ENCODE measurements around the gene TMUB2.

Gene TMUB2

DNA sequence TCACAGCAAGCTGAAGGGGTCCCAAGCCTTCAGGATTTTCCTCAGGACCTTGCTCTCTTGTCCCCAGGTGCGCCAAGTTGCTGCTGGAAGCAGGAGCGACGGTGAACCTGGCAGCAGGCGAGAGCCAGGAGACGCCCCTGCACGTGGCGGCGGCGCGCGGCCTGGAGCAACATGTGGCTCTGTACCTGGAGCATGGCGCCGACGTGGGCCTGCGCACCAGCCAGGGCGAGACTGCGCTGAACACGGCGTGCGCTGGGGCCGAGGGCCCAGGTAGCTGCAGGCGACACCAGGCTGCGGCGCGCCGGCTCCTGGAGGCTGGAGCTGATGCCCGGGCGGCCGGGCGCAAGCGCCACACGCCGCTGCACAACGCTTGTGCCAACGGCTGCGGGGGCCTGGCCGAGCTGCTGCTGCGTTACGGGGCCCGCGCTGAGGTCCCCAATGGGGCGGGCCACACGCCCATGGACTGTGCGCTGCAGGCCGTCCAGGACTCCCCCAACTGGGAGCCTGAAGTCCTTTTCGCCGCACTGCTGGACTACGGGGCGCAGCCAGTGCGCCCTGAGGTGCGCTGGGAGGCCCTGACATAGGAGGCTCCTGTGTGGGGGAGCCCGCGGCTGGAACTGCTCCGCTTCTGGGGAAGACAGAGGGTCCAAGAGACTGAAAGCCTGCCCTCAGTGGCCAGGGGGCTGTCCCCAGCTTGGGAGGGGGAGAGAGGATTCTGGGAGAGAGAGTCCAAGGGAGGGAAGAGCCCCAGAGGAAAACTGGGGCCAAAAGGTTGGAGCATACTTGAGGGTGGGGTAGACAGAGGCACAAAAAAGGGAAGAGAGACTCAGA lies 9.9 kb upstream of the TMUB2 start:
- no peak for DNase-seq

DNA sequence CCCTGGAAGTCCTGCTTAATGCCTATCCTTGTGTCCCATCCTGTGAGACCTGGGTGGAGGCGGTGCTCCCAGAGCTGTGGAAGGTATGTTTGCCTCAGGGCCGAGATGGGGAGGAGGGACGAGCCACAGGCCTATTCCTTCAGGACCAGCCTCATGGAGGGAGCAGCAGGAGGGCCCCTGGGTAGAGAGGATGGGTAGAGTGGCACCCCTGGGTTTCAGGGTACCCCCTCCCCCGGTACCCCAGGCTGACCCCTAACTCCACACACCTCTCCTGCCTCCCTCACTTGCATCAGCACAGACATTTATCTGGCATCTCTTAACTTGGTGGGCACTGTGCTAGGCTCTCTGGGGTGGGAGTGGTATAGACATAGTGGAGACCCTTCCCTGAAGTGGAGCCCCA lies 9.1 kb upstream of the TMUB2 start:
- no peak for DNase-seq

DNA sequence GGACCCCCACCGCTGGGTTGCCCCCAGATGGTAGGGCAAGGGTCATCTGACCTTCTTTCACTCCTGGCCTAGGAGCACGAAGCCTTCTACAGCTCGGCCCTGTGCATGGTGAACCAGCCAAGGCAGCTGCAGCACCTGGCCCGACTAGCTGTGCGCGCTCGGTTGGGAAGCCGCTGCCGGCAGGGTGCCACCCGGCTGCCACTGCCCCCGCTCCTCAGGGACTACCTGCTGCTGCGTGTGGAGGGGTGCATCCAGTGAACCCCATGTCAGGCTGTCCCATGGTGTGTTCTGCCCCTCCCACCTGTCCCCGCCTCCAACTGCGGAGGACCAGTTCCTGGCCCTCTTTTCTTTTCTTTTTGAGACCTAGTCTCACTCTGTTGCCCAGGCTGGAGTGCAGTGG lies 8.6 kb upstream of the TMUB2 start:
- no peak for DNase-seq

DNA sequence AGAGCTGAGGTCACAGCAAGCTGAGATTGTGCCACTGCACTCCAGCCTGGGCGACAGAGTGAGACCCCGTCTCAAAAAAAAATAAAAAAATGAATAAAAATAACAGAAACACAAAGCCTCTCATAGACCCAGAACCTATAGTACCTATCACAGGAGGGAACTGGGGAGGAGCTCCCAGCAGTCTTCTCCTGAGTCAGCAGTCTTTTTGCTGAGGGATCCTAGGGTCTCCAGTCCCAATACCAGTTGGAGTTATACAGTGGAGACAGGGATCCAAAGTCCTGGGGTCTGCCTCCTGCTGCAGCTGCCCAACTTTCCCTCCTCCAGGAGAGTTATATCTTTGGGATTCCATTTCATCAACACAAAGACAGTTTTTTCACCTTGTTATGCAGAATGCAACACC lies 3.7 kb upstream of the TMUB2 start:
- no peak for DNase-seq

DNA sequence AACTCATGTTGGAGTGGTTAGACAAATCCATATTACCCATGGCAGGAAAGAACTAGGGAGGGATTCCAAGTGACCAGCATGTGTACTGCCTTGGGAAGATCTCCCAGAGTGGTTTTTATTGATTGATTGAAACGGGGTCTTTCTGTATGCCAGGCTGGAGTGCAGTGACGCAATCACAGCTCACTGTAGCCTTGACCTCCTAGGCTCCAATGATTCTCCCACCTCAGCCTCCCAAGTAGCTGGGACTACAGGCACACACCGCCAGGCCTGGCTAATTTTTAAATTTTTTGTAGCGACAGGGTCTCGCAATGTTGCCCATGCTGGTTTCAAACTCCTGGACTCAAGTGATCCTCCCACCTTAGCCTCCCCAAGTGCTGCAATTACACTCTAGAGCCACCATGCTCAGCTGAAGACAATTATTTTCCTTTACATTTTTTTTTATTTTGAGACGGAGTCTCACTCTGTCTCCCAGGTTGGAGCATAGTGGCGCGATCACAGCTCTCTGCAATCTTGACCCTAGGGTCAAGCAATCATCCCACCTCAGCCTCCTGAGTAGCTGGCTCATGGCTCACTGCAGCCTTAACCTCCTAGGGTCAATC lies 2.5 kb upstream of the TMUB2 start:
- DNase-seq = no peak

DNA sequence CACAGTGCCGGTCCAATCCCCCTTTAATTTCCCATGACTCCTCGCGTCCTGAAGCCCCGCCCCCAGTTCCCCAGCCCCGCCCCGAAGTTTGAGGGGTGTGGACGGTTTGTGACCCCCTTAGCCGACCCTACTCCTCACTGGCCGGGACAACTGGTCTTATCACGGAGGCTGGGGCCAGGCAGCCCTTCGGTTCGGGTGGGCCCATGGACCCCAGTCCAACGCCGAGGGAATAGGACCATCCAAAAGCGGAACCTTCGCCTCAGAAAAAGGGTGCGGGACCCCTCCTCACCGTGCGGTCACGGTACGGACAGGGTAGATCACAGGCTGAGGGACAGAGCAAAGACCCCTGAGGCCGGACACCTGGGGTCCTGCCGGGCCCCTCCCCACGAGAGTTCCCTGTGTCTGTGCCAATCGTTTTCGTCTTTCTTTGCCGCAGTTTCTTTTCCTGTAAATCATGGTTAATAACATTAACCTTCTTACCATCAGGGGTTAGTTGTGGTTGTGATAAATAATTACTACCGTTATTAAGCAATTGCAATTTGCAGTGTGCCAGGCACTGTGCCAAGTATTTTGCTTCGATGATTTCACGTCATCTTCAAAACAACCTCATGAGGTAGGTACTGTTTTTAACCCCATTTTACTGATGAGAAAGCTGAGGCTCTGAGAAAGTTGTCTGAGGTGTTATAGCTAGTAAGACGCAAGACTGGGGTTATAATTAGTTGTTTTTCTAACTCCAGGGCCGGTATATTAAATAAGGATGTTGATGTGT lies 543 bp downstream of the TMUB2 start:
- no peak for DNase-seq

DNA sequence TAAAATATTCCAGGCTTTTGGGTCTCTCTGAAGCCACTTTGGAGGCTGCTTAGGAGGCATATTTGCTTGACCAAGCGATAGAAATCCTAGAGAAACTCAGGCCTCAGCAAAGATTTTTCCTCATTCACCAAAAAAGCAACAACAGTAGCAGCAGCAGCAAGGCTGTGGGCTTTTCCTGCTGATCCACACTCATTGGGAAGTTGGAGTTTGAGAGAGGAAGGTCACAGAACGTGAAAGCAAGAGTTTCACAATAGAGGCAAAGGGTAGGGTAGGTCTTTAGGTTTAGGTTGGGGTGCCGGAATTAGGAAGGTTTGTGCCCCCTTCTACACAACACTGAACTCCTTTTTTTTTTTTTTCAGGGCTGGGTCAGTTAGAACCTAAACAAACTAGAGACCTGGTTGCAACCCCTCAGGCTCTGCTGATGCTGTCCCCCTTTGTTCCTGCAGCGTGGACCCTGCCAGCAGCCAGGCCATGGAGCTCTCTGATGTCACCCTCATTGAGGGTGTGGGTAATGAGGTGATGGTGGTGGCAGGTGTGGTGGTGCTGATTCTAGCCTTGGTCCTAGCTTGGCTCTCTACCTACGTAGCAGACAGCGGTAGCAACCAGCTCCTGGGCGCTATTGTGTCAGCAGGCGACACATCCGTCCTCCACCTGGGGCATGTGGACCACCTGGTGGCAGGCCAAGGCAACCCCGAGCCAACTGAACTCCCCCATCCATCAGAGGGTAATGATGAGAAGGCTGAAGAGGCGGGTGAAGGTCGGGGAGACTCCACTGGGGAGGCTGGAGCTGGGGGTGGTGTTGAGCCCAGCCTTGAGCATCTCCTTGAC lies 2.0 kb downstream of the TMUB2 start:
- no peak for DNase-seq

DNA sequence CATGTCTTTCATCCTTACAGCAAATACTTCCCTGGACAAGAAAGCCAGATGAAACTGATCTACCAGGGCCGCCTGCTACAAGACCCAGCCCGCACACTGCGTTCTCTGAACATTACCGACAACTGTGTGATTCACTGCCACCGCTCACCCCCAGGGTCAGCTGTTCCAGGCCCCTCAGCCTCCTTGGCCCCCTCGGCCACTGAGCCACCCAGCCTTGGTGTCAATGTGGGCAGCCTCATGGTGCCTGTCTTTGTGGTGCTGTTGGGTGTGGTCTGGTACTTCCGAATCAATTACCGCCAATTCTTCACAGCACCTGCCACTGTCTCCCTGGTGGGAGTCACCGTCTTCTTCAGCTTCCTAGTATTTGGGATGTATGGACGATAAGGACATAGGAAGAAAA lies 3.7 kb downstream of the TMUB2 start:
- DNase-seq = no peak

DNA sequence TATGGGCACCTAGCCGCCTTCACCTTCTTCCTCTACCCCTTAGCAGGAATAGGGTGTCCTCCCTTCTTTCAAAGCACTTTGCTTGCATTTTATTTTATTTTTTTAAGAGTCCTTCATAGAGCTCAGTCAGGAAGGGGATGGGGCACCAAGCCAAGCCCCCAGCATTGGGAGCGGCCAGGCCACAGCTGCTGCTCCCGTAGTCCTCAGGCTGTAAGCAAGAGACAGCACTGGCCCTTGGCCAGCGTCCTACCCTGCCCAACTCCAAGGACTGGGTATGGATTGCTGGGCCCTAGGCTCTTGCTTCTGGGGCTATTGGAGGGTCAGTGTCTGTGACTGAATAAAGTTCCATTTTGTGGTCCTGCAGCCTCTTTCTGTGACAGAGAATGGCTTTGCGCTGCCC lies 4.6 kb downstream of the TMUB2 start:
- no peak for DNase-seq

DNA sequence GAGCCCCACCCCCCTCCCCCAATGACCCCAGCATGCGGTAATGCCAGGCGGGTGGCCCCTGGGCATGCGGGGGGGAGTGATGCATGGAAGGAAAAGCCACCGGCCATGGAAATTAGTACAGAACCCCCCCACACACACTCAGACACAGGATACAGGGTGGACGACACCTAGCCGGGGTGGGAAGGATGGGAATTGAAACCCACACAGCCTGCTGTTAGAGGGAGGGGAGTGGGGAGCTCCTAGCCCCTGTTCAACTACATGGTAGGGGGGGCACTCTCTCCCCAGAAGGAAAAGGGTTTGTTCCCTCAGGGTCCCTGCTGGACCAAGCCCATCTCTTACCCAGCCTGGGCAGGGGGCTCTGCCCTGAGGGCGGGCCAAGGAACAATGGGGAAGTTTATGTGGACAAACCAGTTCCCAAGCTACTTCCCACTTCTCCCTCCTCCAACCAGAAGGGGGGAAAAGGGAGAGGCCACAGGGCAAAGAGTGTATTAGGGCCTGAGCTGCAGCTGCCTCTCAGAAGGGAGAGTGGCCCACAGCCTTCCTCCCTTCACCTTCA lies 5.2 kb downstream of the TMUB2 start:
- no peak for DNase-seq

DNA sequence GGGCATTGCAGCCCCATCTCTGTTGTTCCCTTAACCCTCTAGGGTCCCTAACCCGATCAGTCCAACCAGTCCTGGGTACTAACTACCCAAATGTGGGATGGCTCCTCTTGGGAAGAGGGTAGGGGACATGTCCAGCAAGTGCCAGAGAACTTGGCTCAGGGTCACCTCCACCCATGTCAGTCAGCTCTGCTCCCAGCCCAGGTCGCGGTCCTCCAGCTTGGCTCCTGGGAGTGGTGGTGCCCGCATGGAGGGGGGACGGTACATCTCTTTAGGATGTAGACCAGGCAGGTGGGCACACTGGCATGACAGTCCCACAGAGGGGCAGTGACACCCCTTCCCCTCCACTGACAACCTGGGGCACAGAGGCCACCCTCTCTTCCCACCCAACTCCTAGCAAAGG lies 6.0 kb downstream of the TMUB2 start:
- no peak for DNase-seq

DNA sequence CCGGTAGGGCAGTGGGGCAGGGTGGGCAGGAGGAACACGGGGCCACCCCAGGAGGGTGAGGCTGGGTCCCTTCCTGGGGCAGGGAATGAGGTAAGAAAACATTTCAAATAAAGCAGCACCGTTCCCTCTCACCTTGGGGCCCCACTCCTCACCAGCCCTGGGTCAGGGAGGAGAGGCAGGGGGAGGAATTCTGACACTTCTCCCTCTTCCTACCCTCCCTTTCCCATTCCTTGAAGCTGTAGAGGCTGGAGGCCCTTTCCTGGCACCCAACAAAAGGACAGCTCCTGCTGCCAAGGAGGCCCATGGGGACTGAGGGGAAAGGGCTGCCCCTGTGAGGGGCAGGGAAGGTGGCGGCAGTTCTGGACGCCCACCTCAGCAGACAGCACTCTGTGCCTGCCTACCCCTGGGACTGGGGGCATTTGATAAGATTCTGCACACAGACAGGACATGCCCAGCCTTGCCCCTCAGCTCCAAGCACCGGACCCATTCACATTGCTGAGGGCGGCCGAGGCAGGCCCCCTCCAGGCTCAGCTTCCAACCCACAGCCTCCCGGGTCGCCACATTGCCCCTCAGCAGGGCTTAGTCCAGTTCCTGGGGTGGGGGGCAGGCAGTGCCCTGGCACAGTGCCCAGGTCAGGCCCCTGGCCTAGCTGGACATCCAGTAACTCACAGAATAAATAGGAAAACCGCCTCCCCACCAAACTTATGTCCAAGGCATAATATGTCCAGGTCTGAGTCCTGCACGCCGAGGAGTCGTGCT lies 6.7 kb downstream of the TMUB2 start:
- no peak for DNase-seq

DNA sequence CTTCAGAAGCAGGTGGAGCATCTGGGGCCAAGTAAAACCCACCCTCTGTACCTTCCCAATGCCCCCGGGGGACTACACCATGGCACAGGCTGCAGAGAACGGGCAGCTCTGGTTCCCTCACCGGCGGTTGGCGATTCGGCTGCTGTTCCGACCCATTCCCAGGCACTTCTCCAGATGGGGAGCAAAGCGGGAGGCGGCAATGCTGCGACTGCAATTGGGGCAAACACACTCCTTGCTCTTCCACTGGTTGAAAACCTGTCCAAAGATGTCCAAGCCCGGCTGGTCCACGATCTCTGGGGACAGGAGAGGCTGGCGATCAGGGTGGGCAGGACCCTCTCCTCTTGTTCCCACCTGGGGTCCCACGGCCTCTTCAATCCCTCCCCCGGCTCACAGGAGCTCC lies 10.3 kb downstream of the TMUB2 start:
- no peak for DNase-seq

DNA sequence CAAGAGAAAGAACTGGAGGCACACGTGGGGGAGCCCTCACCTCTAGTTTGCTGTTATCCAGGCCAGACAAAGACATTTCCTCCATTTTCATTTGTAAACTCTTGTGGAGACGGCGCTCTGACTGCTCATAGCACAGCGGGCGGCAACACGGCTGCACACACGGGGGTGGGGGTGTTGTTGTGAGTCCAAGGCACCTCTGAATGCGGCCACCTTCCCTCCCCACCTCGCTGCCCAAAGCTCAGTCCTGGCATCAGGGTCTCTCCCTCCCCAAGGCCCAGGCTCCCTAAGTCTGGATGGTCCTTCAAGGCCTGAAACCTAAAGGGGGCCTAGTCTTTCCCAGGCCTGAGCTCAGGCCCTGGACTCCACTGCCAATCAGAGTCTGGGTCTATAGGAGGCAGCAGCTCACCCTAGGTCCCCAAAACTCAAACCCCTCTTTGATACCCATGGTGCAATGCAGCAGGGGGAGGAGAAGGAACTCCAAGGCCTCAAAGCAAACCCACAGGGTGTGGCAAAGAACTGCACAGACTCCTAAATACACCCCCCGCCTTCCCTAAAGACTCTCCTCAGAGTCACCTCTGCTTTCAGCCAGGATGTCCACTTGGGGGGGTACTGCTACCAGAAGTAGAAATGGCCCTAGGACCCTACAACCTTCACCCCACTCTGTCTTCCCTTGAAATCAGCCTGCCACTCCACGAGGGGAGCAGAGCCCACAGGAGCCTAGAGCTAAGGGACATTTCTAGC lies 11.4 kb downstream of the TMUB2 start:
- peak; percentile 63 for DNase-seq

DNA sequence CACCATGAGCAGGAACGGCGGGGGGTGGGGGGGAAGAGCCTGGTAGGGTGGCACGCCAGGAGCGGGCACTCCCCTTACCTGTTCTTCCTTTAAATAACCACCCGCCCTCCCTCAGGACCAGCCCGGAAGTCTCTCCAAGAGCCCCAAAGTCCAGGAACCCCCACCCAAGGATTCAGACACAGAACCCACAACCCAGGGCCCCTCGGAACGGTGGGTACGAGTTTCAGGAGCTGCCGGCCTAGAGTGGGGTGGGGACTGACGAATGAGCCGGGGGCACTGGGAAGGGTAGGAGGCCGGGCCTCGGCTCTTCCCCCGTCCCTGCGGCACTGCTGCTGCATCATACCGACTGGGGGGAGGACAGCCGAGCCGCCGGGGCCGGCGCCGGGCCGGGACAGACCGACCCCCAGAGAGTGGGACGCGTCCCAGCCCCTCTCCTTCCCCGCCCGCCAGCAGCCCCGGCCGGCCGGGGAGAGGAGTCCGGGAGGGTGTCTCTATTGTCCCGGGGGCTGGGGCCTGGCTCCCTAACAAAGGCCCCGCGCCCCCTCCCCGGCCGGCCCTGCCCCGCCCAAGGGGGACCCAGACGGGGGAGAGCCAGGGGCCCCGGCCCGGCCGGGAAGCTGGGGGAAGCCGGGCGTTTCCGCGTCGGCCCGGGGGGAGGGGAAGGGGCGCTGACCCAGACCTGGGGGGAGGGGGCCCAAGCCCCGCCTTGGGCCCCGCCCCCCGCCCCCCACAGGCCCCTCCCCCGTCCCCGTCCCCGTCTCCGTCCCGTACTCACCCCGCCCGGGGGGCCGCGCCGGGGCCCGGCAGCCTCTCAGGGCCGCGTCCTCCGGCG lies 12.2 kb downstream of the TMUB2 start:
- peak; percentile 64 for DNase-seq

DNA sequence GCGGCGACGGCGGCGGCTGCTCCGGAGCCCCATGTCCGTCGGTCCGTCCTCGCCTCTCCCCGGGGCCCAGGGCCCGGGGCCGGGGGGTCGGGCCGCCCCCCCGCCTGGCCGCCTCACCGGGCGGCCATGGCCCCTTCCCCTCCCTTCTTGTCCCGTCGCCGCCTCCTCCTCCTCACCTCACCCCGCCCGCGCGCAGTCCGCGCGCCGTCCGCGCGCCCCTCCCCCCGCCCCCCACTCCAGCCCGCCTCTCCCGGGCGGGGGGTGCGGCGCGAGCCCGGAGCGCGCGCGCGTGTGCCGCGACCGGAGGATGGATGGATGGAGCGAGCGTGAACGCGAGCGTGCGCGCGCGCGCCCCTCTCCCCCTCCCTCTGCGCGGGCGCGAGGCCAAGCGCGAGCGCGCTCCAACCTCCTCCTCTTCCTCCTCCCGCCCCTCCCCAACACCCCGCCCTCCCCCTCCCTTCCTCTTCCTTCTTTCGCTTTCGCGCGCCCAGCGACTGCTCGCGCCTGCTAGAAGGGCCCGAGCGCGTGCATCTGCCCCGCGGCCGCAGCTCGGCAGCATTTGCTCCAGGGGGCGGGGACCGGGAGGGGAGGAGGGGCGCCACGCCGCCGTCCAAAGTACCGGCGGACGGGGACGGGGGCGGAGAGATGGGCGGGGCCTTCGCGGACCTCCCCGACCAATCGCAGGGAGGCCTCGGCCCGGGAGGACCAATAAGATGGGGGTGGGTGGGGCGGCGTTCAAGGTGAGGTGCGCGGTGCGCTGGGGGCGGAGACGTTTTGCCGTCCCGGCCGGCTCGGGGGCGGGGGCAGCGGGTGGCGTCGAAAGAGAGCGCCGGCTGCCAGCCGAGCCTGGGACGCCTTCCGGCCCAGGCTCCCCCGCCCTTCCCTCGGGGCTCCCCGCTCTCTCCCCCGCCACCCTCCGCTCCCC lies 13.0 kb downstream of the TMUB2 start, which contains the start of gene ATXN7L3:
Gene ATXN7L3, minus strand, starts transcription at position 332 of the 925 bp plus-strand sequence. CDS start 1,814 bp downstream, outside the sequence.
- peak; percentile 99 for DNase-seq

DNA sequence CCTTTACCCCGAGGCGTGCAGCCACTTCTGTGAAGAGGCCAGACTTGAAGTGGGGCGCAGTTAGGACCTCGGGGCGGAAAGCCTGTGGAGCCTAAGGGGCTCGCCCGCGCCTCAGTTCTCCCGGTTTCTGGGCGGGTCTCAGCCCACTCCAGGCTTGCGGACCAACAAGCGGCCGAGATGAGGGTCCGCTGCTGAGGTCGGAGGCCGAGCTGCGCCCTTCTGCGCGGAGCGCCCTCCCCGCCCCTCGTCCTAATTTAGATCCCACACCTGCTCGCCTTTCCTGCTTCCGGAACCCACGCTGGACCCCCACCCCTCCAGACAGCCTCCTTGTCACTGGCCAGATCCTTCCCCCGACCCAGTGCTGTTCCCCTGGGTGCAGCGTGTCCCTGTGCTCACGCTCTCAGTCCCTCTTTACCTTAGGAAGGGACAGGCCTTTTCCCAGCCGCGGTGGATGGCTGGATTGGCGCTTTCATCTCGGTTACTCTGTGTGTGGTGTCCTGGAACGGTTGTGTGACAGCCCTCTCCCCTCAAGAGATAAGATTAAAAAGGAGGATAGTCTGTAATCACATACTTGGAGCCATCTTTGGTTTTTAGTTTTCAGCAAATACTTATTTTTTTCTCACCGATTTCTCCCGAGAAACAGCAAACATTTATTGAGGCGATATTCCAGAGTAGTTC lies 13.8 kb downstream of the TMUB2 start:
- DNase-seq = no peak

DNA sequence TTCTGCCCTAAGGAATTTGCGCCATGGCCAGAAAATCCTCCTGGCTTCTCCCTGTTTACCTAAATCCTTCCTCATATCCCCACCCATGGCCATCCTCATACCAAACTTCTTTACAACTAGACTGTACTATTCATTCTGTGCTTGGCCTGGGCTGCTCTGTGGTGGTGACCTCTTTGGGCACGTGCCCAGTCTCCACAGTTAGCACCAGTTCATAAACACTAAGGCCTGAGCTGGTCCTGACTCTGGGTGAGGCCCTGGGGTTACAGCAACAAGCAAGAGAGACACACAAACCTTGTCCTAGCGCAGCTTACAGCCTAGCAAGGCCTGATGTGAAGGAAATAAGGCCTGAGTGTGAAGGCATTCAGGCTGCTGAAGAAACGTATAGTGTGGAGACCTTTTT lies 16.0 kb downstream of the TMUB2 start:
- no peak for DNase-seq
